SK-N-MC (cell line): ENCODE measurements around the gene SNU13.

ENCODE experiments used
- EZH2 ChIP-seq: fragments of 200-600 bp; sonication (generic); IDR thresholded peaks from one replicate; pipeline ENCODE4 v1.6.1; 2017; ENCODE audit warnings: antibody characterized with exemption
- POLR2AphosphoS5 ChIP-seq: IDR thresholded peaks from 2 replicates; pipeline ENCODE4 v1.6.1; 2012; ENCODE audit warnings: mild to moderate bottlenecking, low read depth, low read length, borderline replicate concordance

DNA sequence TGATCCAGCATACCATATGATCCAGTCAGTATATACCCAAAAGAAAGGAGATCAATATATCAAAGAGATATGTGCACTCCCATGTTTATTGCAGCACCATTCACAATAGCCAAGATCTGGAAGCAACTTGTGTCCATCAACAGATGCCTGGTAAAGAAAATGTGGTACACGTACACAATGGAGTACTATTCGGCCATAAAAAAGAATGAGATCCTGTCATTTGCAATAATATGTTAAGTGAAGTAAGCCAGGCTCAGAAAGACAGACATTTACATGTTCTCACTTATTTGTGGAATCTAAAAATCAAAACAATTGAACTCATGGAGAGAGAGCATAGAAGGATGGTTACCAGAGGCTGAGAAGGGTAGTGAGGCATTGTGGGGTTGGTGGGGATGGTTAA lies 27.0 kb downstream of the SNU13 start:
- TF ChIP-seq POLR2AphosphoS5 (no peak), EZH2 (no peak)
